ENCODE results near the gene ZNF200.
"Not testable (repeated sequence)": the region's sequence is repeated elsewhere in the genome, so short reads cannot be mapped to it uniquely, and the experiment has no call there.

The ZNF200 gene

DNA sequence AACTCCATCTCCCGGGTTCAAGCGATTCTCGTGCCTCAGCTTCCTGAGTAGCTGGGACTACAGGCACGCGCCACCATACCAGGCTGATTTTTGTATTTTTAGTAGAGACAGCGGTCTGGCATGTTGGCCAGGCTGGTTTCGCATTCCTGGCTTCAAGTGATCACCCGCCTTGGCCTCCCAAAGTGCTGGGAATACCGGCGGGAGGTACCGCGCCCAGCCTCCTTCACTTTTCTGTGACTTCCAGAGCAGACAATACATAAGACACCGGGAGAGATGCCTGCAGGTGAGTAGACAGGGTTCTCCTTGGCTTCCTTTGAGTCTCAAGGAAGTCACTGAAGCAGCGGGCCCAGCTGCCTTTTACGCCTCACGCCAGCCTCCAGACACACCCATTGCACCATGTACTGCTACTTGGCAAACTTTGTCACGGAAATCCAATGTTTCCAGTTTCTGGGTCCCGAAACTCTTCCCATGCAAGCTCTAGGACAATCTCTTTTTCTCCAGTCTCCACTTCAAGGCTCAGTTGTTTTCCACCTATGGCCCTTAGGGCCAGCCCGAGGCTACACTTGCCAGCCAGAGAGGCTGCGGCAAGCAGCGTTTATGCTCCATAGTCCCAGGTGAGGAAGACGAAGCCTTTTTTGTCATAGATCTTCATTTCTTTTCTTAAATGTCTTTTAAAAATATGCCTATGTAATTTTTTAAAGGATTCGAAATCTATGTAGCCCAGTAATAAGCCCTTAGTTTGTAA is 47.8 kb downstream of the ZNF200 start:
- Histone ChIP-seq H3K36me3 (ENCODE audit: control insufficient read depth, low read length) (no peaks in the 10 kb centered on the region), H3F3A (ENCODE audit: control insufficient read depth, insufficient read depth) (no peaks in the 10 kb centered on the region), H4K20me1 (ENCODE audit: control insufficient read depth, insufficient read depth, low read depth, low read length) (no peaks in the 10 kb centered on the region), H3K9me3 (ENCODE audit: control insufficient read depth, insufficient read depth, low read length) (0 out of 2 replicates have a peak, but pooled peaks cover 4% of the 10 kb centered on the region), H3K79me2 (ENCODE audit: control insufficient read depth, low read length) (no peaks in the 10 kb centered on the region), H3K4me1 (ENCODE audit: control insufficient read depth, low read length) (peaks cover 13% of the 10 kb centered on the region), H3K27me3 (ENCODE audit: control insufficient read depth, low read length) (peaks cover 61% of the 10 kb centered on the region), H3K9me2 (replicated peaks; ENCODE audit: control insufficient read depth, low read length) (no peaks in the 10 kb centered on the region), H3K4me3 (ENCODE audit: low read length) (0 out of 2 replicates have a peak overlapping the region, but pooled peaks have one; percentile 66), H3K27ac (ENCODE audit: low read depth, low read length) (no peak overlapping the region), H3K4me2 (ENCODE audit: low read length) (peak overlapping the region; percentile 23; the same call in 1 of the 2 replicates)
- TF ChIP-seq, protein P1, sequence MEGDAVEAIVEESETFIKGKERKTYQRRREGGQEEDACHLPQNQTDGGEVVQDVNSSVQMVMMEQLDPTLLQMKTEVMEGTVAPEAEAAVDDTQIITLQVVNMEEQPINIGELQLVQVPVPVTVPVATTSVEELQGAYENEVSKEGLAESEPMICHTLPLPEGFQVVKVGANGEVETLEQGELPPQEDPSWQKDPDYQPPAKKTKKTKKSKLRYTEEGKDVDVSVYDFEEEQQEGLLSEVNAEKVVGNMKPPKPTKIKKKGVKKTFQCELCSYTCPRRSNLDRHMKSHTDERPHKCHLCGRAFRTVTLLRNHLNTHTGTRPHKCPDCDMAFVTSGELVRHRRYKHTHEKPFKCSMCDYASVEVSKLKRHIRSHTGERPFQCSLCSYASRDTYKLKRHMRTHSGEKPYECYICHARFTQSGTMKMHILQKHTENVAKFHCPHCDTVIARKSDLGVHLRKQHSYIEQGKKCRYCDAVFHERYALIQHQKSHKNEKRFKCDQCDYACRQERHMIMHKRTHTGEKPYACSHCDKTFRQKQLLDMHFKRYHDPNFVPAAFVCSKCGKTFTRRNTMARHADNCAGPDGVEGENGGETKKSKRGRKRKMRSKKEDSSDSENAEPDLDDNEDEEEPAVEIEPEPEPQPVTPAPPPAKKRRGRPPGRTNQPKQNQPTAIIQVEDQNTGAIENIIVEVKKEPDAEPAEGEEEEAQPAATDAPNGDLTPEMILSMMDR (IDR thresholded peaks at IDR 0.05; ENCODE audit: low read depth, low read length, poor library complexity, severe bottlenecking), result no peak
- TF ChIP-seq EZH2phosphoT487 (IDR thresholded peaks at IDR 0.05; ENCODE audit: borderline replicate concordance, low read length), result no peak

DNA sequence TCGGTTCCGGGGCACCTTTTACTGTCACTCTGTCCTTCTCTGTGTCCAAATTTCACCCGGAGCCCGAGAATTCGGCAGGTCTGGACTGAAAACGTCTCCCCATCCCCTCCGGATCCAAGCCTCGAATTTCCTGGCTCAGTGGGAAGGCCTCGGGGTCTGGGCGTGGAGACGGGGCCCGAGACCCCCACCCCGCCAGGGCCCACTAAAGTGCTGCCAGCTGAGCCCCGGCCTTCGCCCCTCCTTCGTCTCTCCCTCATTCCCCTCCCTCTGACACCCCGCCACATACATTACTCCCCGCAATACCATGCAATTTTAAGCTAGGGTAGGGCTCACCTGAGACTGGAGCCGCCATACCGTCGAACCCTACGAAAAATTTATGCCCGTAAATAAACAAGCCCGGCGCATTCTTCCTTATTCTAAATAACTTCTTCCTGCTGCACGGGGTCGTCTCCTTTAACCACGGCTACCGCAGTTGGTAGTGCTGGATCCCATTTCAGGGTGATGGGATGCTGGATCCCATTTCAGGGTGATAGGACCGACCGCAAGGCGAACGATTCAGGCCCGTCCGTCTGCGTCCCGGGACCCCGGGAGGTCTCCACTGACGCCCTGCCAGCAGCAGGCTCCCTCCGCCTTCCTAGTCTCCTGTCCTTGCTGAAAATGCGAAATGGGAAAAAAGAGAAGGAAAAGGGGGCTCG is 51.4 kb downstream of the ZNF200 start:
- Histone ChIP-seq H3K9me3 (ENCODE audit: control insufficient read depth, insufficient read depth, low read length) (0 out of 2 replicates have a peak, but pooled peaks cover 4% of the 10 kb centered on the region), H3K79me2 (ENCODE audit: control insufficient read depth, low read length) (no peaks in the 10 kb centered on the region), H3K4me2 (ENCODE audit: low read length) (no peak overlapping the region), H3K4me3 (ENCODE audit: low read length) (no peak overlapping the region), H3K36me3 (ENCODE audit: control insufficient read depth, low read length) (no peaks in the 10 kb centered on the region), H3K27ac (ENCODE audit: low read depth, low read length) (no peak overlapping the region), H3K27me3 (ENCODE audit: control insufficient read depth, low read length) (peaks cover 53% of the 10 kb centered on the region), H3K9me2 (replicated peaks; ENCODE audit: control insufficient read depth, low read length) (no peaks in the 10 kb centered on the region), H3F3A (ENCODE audit: control insufficient read depth, insufficient read depth) (no peaks in the 10 kb centered on the region), H3K4me1 (ENCODE audit: control insufficient read depth, low read length) (peaks cover 6% of the 10 kb centered on the region), H4K20me1 (ENCODE audit: control insufficient read depth, insufficient read depth, low read depth, low read length) (no peaks in the 10 kb centered on the region)
- no peak for TF ChIP-seq EZH2phosphoT487 (IDR thresholded peaks at IDR 0.05; ENCODE audit: borderline replicate concordance, low read length)
- TF ChIP-seq, protein P1 (IDR thresholded peaks at IDR 0.05; ENCODE audit: low read depth, low read length, poor library complexity, severe bottlenecking), result no peak

DNA sequence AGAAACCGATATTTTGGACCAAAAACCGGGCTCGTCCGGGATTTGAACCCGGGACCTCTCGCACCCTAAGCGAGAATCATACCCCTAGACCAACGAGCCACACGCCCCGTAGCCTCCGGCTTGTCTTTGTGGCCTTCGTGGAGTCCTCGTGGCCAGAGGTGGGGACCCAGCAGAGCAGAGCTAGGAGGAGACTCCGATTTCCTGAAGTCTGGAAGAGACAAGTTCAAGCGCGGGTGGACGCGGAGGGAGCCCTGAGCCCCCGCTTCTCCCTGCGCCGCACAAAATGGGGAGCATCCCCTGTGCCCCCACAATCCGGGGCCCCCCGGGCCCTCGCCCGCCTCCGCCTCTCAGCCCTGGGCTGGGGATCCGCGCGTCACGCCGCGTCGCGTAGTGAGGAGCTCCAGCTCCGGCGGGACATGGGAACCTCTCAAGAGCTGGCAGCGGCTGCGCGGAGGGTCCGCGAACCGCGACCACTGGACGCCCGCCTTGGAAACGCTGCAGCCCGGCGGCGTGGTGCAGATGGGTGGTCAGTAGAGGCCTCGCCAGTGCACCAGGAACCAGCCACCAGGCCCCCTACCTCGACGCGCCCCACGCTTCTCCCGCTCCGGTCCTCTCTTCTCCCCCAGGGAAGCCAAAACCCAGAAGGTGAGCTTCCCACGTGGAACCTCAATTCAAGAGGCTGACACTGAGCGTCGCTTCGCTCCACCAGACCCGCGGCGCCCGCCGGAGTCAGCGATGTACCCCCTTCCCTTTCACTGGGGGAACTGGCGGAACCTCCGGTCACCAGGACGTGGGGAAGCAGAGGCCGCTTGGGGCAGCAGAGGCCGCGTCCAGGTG is 52.1 kb downstream of the ZNF200 start:
- no peak overlapping the region for H3K4me3 ChIP-seq (ENCODE audit: low read length)
- no peaks in the 10 kb centered on the region for H3K9me2 ChIP-seq (replicated peaks; ENCODE audit: control insufficient read depth, low read length)
- 0 out of 2 replicates have a peak, but pooled peaks cover 4% of the 10 kb centered on the region for H3K9me3 ChIP-seq (ENCODE audit: control insufficient read depth, insufficient read depth, low read length)
- no peak overlapping the region for H3K27ac ChIP-seq (ENCODE audit: low read depth, low read length)
- peaks cover 47% of the 10 kb centered on the region for H3K27me3 ChIP-seq (ENCODE audit: control insufficient read depth, low read length)
- TF ChIP-seq, protein P1 (IDR thresholded peaks at IDR 0.05; ENCODE audit: low read depth, low read length, poor library complexity, severe bottlenecking), result no peak
- TF ChIP-seq EZH2phosphoT487 (IDR thresholded peaks at IDR 0.05; ENCODE audit: borderline replicate concordance, low read length), result no peak
- H3K79me2 ChIP-seq (ENCODE audit: control insufficient read depth, low read length), result no peaks in the 10 kb centered on the region
- no peaks in the 10 kb centered on the region for H3K36me3 ChIP-seq (ENCODE audit: control insufficient read depth, low read length)
- no peak overlapping the region for H3K4me2 ChIP-seq (ENCODE audit: low read length)
- H4K20me1 ChIP-seq (ENCODE audit: control insufficient read depth, insufficient read depth, low read depth, low read length), result no peaks in the 10 kb centered on the region
- H3K4me1 ChIP-seq (ENCODE audit: control insufficient read depth, low read length), result no peaks in the 10 kb centered on the region
- H3F3A ChIP-seq (ENCODE audit: control insufficient read depth, insufficient read depth), result no peaks in the 10 kb centered on the region

DNA sequence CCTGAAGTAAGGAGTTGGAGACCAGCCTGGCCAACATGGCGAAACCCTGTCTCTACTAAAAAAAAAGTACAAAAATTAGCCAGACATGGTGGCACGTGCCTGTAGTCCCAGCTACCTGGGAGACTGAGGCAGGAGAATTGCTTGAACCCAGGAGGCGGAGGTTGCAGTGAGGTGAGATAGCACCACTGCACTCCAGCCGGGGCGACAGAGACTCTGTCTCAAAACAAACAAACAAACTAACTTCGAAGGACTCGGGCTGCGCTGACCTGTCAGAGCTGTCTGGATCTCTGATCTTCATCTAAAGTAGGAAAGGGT is 52.7 kb downstream of the ZNF200 start:
- H3K4me2 ChIP-seq (ENCODE audit: low read length); H3F3A ChIP-seq (ENCODE audit: control insufficient read depth, insufficient read depth); H4K20me1 ChIP-seq (ENCODE audit: control insufficient read depth, insufficient read depth, low read depth, low read length); H3K4me3 ChIP-seq (ENCODE audit: low read length); H3K27ac ChIP-seq (ENCODE audit: low read depth, low read length); H3K79me2 ChIP-seq (ENCODE audit: control insufficient read depth, low read length); H3K9me3 ChIP-seq (ENCODE audit: control insufficient read depth, insufficient read depth, low read length); H3K36me3 ChIP-seq (ENCODE audit: control insufficient read depth, low read length); H3K4me1 ChIP-seq (ENCODE audit: control insufficient read depth, low read length); H3K9me2 ChIP-seq (replicated peaks; ENCODE audit: control insufficient read depth, low read length): not testable (repeated sequence)
- H3K27me3 ChIP-seq (ENCODE audit: control insufficient read depth, low read length), result peaks cover 41% of the 10 kb centered on the region
